Keratinocyte (primary cell): ENCODE results near the gene PRKAR2A.

ENCODE experiments used
- CTCF ChIP-seq, 3 experiments: IDR thresholded peaks in 1 of 3; conservative IDR thresholded peaks in 1 of 3; optimal IDR thresholded peaks in 1 of 3; 2 replicates in 2 of 3; 3 replicates in 1 of 3; pipeline versions ENCODE3 to v1.5.1; 2011; ENCODE audit warnings: low read length in 3 of 3, mild to moderate bottlenecking in 3 of 3, moderate library complexity in 2 of 3, control low read depth in 1 of 3, inconsistent platforms in 1 of 3; ENCODE audit not compliant: insufficient read depth in 2 of 3; ENCODE audit errors: extremely low read depth in 1 of 3
- EZH2 ChIP-seq: IDR thresholded peaks from one replicate; pipeline ENCODE4 v1.6.1; 2012; ENCODE audit warnings: inconsistent platforms, mild to moderate bottlenecking, low read length, moderate library complexity

- TF ChIP-seq EZH2 = no peak
- TF ChIP-seq CTCF (optimal IDR thresholded peaks at IDR 0.05 in 1 of 3, IDR thresholded peaks at IDR 0.05 in 1 of 3, conservative IDR thresholded peaks at IDR 0.05 in 1 of 3; ENCODE audit: extremely low read depth in 1 of 3, insufficient read depth in 2 of 3, low read length in 3 of 3) = no peak
Observed at GRCh38 chr3:48756640-48757039, 91.0 kb downstream of the PRKAR2A start.
